Hematopoietic multipotent progenitor cell (in vitro differentiated cells): ENCODE results near the gene FANCI. TPM values are rescaled to one million over a fixed set of nuclear protein-coding genes. Genes with fewer than 3 reads are reported as not detected.
A peak's percentile ranks its signal among the peaks of the same experiment; 100 is the strongest.

Source experiments
- DNase-seq, 3 donors: peaks; one replicate each; pipeline ENCODE4 v3.0.0-alpha.2; 2011 to 2015; ENCODE audit warnings: low read depth in 2 of 3, low spot score in 2 of 3
- total RNA-seq: library from RNA; depleted of rRNA; stranded (reverse); fragments of >200 nt; gene quantifications from one replicate; pipeline ENCODE4 v1.2.3, GENCODE V29; 2012

The FANCI gene
- total RNA-seq, 1 donor, result 9.4 TPM

- no peak for DNase-seq
Measured at GRCh38 chr15:89303986-89304385, 60.2 kb downstream of the FANCI start.

- DNase-seq, result no peak
Measured at GRCh38 chr15:89305395-89305794, 61.6 kb downstream of the FANCI start.

- no peak for DNase-seq
Measured at GRCh38 chr15:89307046-89307587, 63.3 kb downstream of the FANCI start.

- DNase-seq, result no peak
Measured at GRCh38 chr15:89307791-89308190, 64.0 kb downstream of the FANCI start.

- no peak for DNase-seq
Measured at GRCh38 chr15:89308236-89308635, 64.5 kb downstream of the FANCI start.

- no peak for DNase-seq
Measured at GRCh38 chr15:89309993-89310392, 66.2 kb downstream of the FANCI start.

GRCh38 chr15:89315375-89315929 is 71.7 kb downstream of the FANCI start:
- no peak for DNase-seq

- DNase-seq, result no peak
Measured at GRCh38 chr15:89316504-89316903, 72.7 kb downstream of the FANCI start.

- DNase-seq, result no peak
Measured at GRCh38 chr15:89317186-89317720, 73.5 kb downstream of the FANCI start.

- DNase-seq, result no peak
Measured at GRCh38 chr15:89319678-89320077, 75.9 kb downstream of the FANCI start.

GRCh38 chr15:89320200-89320599 is 76.4 kb downstream of the FANCI start:
- DNase-seq, result no peak

- DNase-seq, result no peak
Measured at GRCh38 chr15:89321521-89322410, 78.0 kb downstream of the FANCI start.

GRCh38 chr15:89322822-89323221 is 79.0 kb downstream of the FANCI start:
- no peak for DNase-seq

GRCh38 chr15:89323825-89324224 is 80.0 kb downstream of the FANCI start:
- no peak for DNase-seq

GRCh38 chr15:89325039-89325803 is 81.4 kb downstream of the FANCI start:
- no peak for DNase-seq

GRCh38 chr15:89326316-89326715 is 82.5 kb downstream of the FANCI start:
- no peak for DNase-seq

- no peak for DNase-seq
Measured at GRCh38 chr15:89327113-89327512, 83.3 kb downstream of the FANCI start.

GRCh38 chr15:89328398-89329254 is 84.8 kb downstream of the FANCI start:
- no peak for DNase-seq

GRCh38 chr15:89329329-89330084 is 85.7 kb downstream of the FANCI start:
- peak in 2 of 3 donors; percentile 22 to 47 for DNase-seq
